ENCODE results near the gene ELP4. TPM values are rescaled to one million over a fixed set of nuclear protein-coding genes. Genes with fewer than 3 reads are reported as not detected.

Gene ELP4
- total RNA-seq, 4 donors from 2014 or later, result 14.4 to 23.3 (median 16.8) TPM

DNA sequence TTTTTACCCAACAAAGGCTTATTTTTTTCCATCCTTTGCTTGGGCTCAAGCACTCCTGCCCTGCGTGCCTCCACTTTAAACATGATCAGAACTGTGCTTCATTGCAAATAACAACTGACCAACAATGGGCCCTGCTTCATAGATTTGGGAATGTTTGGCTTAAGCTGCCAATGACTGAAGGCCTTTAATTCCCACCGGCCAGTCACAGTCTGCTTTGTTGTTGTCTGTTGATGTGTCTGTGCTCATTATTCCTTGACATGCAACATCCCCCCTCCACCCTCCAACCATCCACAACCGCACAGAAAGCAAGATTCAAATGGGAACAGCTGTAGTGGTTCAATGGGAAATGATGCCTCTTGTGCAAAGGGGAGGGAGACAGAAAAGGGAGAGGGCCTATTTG lies 278.5 kb downstream of the ELP4 start:
- TF ChIP-seq, protein P1, sequence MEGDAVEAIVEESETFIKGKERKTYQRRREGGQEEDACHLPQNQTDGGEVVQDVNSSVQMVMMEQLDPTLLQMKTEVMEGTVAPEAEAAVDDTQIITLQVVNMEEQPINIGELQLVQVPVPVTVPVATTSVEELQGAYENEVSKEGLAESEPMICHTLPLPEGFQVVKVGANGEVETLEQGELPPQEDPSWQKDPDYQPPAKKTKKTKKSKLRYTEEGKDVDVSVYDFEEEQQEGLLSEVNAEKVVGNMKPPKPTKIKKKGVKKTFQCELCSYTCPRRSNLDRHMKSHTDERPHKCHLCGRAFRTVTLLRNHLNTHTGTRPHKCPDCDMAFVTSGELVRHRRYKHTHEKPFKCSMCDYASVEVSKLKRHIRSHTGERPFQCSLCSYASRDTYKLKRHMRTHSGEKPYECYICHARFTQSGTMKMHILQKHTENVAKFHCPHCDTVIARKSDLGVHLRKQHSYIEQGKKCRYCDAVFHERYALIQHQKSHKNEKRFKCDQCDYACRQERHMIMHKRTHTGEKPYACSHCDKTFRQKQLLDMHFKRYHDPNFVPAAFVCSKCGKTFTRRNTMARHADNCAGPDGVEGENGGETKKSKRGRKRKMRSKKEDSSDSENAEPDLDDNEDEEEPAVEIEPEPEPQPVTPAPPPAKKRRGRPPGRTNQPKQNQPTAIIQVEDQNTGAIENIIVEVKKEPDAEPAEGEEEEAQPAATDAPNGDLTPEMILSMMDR (IDR thresholded peaks at IDR 0.05; ENCODE audit: low read depth), result no peak

DNA sequence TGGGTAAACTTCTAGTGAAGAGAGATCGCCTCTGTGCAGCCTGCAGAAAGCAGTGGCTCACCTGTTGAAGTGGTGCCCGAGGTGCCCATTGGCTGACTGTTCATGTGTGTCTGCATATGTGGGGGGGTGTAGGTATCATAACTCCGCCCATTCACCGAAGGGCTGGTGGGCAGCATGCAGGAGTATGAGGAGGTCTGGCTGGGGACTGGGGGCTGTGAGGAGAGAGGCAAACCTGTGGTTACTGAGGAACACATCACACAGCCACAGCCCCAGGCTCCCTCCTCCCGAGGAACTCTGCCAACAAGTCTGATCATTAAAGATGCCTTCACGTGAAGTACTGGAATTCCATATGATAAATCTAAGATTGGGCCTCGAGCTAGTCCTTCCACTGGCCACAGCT lies 281.1 kb downstream of the ELP4 start:
- TF ChIP-seq, protein P1 (IDR thresholded peaks at IDR 0.05; ENCODE audit: low read depth), result no peak

DNA sequence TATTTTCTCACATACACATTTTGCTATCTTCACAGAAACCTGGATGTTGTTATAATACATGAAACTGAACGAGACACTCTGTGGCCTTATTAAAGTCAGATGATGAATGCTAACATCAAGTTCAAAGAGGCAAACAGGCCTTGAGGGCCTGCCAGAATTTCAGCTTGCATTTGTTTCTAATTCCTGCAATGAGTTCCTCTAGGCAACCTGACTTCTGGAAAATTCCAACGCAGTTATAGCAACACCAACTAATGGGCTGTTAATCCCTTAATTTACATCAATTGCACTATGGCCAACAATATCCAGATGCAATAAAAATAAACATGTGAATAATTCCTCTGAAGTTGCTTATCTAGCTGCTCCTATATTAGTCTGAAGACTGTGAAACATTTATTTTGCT lies 282.5 kb downstream of the ELP4 start:
- TF ChIP-seq, protein P1 (IDR thresholded peaks at IDR 0.05; ENCODE audit: low read depth), result no peak

GRCh38 chr11:31792456-31792855 lies 282.9 kb downstream of the ELP4 start:
- TF ChIP-seq, protein P1 (IDR thresholded peaks at IDR 0.05; ENCODE audit: low read depth), result no peak

GRCh38 chr11:31793264-31793663 lies 283.7 kb downstream of the ELP4 start:
- TF ChIP-seq, protein P1 (IDR thresholded peaks at IDR 0.05; ENCODE audit: low read depth), result no peak

DNA sequence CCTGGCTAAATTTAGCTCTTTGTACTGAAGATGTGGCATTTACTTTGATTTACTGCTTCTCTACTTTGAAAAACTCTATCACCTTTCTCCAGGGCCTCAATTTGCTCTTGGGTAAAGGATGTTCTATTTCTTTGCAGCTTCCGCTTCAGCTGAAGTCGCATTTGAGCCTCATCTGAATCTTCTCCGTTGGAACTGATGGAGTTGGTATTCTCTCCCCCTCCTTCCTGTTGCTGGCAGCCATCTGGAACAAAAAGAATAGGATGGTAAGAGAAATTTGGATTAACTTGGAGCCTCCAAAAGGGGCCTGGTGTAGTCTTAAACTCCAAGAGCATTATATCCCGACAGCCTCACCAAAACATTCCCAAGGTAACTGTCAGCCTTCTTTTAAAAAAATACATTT lies 285.0 kb downstream of the ELP4 start:
- TF ChIP-seq, protein P1 (IDR thresholded peaks at IDR 0.05; ENCODE audit: low read depth), result no peak

- TF ChIP-seq, protein P1 (IDR thresholded peaks at IDR 0.05; ENCODE audit: low read depth), result no peak
These were observed 286.3 kb downstream of the ELP4 start for GRCh38 chr11:31795706-31796498.

All from subcutaneous adipose tissue (tissue), 4 donors.